Left cardiac atrium (tissue), 4 donors: ENCODE data around the gene NEK4. TPM values are rescaled to one million over a fixed set of nuclear protein-coding genes. Genes with fewer than 3 reads are reported as not detected.
"Not testable (repeated sequence)": the region's sequence is repeated elsewhere in the genome, so short reads cannot be mapped to it uniquely, and the experiment has no call there.

ENCODE experiments used
- ATAC-seq, 2 donors: fragments of 200-7000 bp; cut with Tn5 transposase; one replicate each; pipeline ENCODE4 v1.9.1; 2020; ENCODE audit warnings: mild to moderate bottlenecking in 2 of 2, moderate library complexity in 2 of 2
- DNase-seq: peaks from one replicate; pipeline ENCODE4 v3.0.0-alpha.2; 2020
- intact Hi-C, 2 donors: fragments of 100-400 bp; cut with DNase I; formaldehyde crosslinking; loops; one replicate each; pipeline versions ENCODE4 v1.14.1 to v1.15.1; 2022 to 2023
- total RNA-seq, 2 donors: library from RNA; stranded (reverse); fragmentation: NEBNext Ultra II Directional; extraction: Animal tissue kit (Norgen Biotek cat#: 25700); gene quantifications; one replicate each; pipeline ENCODE4 v1.2.1, GENCODE V29; 2021
- donor health status: DM: no; HTN: yes; CAD: no.
- donor health status: DM: no; HTN: yes; CAD: no; lungs with severe emphysema.
- donor health status: DM: yes; HTN: yes; CAD: no.
- donor health status: Dilated cardiomyopathy.

The NEK4 gene
- total RNA-seq, 2 donors from 2014 or later: 14.8 to 16.9 TPM

DNA sequence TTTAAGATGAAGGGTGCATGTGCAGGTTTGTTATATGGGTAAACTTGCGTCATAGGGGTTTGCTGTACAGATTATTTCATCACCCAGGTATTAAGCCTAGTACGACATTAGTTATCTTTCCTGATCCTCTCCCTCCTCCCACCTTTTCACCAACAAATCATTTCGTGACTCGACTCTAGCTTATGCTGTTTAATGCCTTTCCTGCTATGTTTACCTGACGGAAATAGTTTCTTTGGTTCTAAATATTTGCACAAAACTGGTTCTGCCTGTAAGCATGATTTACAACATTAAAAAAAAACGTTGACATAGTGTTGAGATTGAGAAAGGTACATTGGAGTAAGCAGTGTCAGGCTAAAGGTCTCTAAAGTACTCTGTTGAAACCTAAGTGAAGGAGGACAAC lies 82.5 kb downstream of the NEK4 start:
- DNase-seq (no peak), ATAC-seq (no peak)
- intact Hi-C loops: loop anchor here (10.0 kb wide), 2 partner anchors 213 to 233 kb away; partner anchors contain the start of genes NISCH (in 1 of the 2) and TNNC1 (in 1 of the 2)

DNA sequence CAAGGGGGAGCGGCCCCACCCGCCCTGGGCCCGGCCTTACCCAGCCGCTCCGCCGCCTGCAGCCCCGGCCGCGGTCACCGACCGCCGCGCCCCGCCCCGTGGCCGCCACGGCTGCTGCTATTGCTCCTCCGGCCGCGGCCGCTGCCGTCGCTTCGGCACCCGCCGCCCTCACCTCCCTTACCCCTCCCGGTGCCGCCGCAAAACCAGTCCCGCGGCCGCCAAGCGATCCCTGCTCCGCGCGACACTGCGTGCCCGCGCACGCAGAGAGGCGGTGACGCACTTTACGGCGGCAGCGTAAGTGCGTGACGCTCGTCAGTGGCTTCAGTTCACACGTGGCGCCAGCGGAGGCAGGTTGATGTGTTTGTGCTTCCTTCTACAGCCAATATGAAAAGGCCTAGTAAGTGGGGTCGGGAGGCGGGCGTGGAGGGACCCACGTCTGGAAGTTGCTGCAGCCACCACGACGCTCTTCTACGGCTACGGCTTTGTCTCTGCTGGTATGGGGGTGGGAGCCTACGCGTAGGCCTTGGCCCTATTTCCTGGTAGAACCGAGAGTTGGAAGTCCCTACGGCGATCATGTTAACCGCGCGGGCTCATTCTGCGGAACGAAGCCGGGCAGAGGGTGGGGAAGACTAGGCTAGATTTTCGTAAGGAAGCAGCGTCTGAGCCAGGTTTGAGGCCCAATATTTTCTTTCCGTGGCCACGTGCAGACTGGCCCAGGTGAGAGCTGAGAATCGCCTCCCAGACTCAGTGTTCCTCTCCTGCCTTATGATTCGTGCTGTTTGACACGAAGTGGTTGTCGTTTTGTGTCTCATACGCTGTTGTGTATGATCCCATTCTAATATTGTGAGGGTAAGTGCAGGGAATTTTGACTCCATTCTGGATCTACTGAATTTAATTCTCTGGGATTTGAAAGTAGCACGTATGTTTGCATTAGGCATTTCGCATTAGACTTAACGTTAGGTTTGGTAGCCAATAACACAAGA lies 84.7 kb downstream of the NEK4 start, which contains the start of the genes GNL3 and PBRM1:
Gene GNL3, plus strand, starts transcription at position 324 of the 983 bp plus-strand sequence. Its CDS starts 61 bp downstream, at position 385.
Gene PBRM1, minus strand, starts transcription at position 205 of the 983 bp plus-strand sequence.
- ATAC-seq (peak; percentile 91 to 93), DNase-seq (peak; percentile 95)
- intact Hi-C loops: loop anchor here (2.0 to 10.0 kb wide), 3 partner anchors 19 to 231 kb away; partner anchors contain the start of genes GLT8D1 (in 1 of the 2), NISCH (in 1 of the 2) and TNNC1 (in 1 of the 2)

DNA sequence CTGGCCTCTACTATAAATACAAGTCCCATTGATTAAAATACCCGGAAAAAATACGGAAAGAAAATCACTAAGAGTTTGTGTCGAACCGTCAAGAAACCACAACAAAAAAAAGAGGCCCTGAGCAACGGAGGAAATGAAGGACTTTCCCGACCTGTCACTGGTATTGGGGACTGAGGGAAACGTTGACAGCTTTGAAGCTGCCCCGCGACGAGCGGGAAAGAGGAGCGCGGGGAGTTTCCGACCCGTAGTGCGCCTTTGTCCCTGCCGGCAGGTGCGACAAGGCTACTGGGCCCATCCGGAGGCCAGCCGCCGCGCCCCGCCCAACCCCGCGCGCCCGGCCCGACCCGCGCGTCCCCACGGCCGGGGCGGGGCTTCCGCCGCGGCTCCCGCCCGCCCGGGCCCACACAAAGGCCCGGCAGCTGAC lies 85.4 kb downstream of the NEK4 start:
- DNase-seq (peak; percentile 80), ATAC-seq (peak; percentile 96)
- intact Hi-C loops: loop anchor here (2.0 to 10.0 kb wide), 3 partner anchors 20 to 230 kb away; partner anchors contain the start of genes GLT8D1 (in 1 of the 2), NISCH (in 1 of the 2) and TNNC1 (in 1 of the 2)

DNA sequence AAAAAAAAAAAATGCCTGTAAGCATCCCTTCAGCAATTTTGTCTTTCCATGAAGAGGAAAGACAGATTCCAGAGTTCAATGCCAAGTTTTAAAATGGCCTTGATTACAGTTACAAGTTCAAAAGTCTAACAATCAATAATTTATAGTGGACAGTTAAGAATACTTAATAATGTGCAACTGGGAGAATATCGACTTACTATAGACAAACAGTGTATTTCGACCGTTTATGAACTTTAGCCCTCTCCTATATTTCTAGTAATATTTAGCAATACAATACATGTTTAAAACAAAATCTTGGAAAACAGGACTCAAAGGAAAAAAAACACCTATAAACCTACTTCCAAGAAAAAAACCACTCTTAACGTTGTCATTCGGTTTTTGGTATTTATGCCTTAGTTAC lies 86.6 kb downstream of the NEK4 start:
- ATAC-seq: no peak
- DNase-seq: no peak
- intact Hi-C loops: loop anchor here (2.0 to 10.0 kb wide), 3 partner anchors 21 to 229 kb away; partner anchors contain the start of genes GLT8D1 (in 1 of the 2), NISCH (in 1 of the 2) and TNNC1 (in 1 of the 2)

DNA sequence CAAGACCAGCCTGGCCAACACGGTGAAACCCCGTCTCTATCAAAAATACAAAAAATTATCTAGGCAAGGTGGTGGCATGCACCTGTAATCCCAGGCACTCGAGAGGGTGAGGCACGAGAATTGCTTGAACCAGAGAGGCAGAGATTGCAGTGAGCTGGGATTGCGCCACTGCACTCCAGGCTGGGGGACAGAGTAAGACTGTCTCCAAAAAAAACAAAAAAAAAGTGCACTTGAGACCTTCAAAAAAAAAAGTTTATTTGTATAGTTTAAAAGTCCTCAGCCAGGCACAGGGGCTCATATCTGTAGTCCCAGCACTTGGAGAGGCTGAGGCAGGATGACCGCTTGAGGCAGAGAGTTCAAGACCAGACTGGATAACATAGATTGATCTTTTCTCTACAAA lies 87.1 kb downstream of the NEK4 start:
- DNase-seq: peak; percentile 53
- no peak for ATAC-seq
- intact Hi-C loops: loop anchor here (2.0 to 10.0 kb wide), 3 partner anchors 21 to 229 kb away; partner anchors contain the start of genes GLT8D1 (in 1 of the 2), NISCH (in 1 of the 2) and TNNC1 (in 1 of the 2)

DNA sequence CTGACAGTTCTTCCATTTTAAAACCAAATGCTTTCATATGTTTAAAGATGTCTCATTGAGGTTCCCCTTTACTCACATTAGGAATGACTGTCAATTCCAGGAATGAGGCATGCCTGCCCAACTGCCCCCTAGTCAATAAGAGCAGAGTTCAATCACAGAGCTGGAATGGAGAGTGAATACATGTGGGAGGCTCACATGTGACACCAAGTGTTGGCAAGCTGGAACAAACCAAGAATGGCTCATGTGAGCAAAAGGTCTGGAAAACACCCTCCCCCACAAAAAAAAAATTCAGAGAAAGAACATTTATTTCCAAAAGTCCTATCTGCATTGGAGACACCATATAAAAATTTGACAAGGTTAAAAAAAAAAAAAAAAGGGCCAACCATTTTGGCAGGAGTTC lies 88.7 kb downstream of the NEK4 start:
- DNase-seq (no peak), ATAC-seq (peak in 1 of 2 donors; percentile 22)
- intact Hi-C loops: loop anchor here (10.0 kb wide), 2 partner anchors 207 to 227 kb away; partner anchors contain the start of genes NISCH (in 1 of the 2) and TNNC1 (in 1 of the 2)

DNA sequence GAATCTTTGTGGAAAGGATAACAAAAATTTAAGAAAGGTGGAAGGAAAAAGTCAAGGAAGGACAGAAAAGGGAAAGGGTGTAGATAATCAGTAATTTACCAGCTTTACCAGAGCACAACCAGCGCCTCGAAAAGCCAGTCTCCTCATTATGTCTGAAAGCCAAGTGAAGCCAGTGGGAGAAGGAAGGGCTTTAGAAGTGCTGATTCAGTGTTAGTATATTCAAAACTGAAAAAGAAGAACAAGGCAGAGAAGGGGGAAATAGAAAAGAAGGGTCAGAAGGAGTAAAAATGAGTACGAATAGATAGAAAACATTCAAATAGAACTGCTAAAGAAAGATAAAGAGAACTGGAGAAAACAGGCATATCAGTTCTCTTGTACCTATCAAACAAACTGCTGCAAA lies 89.1 kb downstream of the NEK4 start:
- intact Hi-C loops: loop anchor here (10.0 kb wide), 2 partner anchors 207 to 227 kb away; partner anchors contain the start of genes NISCH (in 1 of the 2) and TNNC1 (in 1 of the 2)
- DNase-seq: no peak
- ATAC-seq: no peak

DNA sequence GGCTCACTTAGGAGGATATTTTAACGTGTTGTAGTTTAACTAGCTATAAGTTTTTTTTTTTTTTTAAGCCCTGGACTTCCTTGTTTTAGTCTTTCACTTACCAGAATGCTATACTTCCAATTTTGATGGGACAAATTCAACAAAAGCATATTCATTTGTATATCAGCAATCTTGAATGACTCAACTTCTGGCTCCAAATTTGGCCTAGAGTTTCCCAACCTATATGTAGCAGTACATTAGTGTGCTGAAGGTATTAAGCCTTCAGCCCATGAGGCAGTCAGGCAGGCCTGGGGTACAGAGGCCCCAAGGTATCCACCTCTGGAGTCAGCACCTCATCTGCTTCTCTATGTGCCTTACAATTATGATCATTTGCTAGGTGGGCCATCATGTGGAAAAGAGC lies 90.9 kb downstream of the NEK4 start:
- ATAC-seq (no peak), DNase-seq (no peak)
- intact Hi-C loops: loop anchor here (10.0 kb wide), 2 partner anchors 205 to 225 kb away; partner anchors contain the start of genes NISCH (in 1 of the 2) and TNNC1 (in 1 of the 2)

DNA sequence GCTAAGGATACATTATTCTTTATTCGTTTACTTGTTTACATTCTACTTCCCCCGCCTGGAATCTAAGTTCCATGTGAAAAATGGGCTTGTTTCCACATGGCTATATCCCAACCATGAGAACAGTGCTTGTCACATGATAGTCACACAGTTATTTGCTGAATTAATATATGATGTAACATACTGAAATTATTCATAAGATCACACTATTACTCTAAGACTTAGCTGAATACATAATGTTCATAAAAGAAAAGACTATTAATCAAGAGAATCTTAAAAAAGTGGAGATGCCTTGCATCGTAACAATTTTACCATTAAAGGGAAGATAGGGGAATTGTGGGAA lies 91.6 kb downstream of the NEK4 start:
- no peak for ATAC-seq
- intact Hi-C loops: no loop called here

DNA sequence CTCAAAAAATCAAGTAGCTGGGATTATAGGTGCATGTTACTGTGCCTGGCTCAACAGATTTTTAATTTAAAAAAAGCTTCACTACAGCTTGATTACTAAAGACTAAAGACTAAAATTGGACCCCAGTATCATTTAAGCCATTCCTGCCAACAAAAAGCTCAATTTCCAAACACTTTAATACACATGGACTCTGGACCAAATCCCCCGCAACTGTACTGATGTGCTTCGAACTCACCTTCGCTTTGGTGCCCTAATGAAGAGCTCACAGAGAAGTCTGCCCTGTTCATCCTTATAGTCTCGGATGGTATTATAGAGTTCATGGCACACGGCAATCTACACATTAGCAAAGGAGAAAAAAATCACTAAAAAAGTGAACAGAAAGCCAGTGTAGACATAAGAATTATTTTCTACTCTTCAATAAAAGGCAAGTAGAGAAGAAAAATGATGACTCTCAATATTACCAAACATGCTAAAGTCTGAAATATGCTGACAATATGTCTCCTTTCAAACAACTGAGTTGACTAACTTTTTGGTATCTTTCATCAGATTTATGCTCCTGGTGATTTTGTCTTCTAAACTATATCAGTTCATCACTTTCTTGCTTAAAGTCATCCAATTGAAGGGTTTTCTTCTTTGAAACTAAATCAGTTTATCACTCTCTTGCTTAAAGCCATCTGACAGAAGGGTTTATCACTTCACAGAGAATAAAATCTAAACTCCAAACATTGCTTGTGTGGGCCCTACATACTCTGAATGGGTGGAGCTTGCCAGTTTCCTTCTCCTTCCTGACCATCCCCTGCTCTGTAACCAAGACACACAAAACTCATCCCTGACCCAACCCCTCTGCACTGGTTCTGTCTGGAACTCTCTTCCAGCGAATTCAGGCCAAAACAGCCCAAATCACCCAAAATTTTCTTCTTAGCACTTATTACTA lies 92.2 kb downstream of the NEK4 start:
- intact Hi-C loops: no loop called here
- ATAC-seq (no peak), DNase-seq (no peak)

More for the DNA sequence above, 91.6 kb downstream of the NEK4 start:
- DNase-seq: no peak

DNA sequence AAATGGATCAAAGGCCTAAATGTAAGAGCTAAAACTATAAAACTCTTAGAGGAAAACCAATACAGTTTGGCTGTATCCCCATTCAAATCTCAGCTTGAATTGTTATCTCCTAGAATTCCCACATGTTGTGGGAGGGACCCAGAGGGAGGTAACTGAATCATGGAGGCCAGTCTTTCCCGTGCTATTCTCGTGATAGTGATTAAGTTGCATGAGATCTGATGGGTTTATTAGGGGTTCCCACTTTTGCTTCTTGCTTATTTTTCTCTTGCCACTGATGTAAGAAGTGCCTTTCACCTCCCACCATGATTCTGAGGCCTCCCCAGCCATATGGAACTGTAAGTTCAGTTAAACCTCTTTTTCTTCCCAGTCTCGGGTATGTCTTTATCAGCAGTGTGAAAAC lies 94.5 kb downstream of the NEK4 start:
- ATAC-seq, DNase-seq, intact Hi-C loops: not testable (repeated sequence)

DNA sequence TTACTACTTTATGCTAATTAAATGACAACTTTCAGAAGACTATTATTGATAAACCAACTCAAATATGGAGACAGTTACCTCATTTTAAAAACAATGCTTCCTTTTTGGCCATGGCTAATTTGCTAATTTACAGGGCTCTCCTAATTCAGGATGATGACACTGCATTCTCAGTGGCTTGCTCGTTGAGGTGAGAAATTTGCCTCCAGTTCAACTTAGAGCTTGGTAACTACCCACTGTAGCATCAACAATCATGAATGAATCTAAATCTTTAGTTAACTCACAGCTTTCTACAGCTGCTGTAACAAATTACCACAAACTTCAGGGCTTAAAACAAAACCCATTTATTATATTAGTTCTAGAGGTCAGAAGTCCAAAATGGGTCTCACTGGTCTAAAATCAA lies 99.1 kb downstream of the NEK4 start:
- intact Hi-C loops: no loop called here
- ATAC-seq (no peak), DNase-seq (no peak)

DNA sequence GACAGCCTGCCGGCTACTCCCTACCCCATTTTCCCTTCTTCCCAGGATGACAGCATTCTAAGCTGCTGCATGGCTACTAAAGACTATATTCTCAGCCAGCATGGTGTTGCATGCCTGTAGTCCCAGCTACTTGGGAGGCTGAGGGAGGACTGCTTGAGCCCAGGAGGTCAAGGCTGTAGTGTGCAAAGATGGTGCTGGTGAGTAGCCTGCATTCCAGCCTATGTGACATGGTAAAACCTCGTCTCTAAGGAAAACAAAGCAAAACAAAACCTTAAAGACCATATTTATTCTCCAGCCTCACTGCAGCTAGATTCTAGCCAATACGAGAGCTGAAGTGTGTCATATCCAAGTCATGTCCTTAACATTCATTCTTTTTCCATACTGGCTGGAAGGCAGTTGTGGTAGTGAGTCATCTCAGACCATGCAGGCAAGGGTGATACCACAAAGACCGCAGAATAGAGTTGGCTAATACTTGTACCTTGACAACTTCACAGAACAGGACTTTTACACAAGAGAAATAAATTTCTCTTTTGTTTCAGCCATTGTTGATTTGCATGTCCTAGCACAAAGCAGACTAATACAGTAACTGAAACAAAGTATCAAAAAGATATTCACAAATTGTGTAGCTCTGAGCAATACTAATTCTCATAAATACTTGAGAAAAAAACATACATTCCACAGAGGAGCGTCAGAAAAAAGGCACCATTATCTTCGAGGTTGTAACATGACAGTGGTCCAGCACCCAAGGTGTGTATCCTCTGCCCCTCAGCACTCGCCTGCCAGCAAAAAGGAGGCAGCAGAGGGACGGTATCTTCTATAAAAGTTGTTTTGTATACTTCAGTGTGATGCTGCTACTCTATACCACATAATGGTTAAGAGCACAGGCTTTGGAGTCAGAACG lies 99.9 kb downstream of the NEK4 start:
- intact Hi-C loops: no loop called here
- peak; percentile 65 to 98 for ATAC-seq

DNA sequence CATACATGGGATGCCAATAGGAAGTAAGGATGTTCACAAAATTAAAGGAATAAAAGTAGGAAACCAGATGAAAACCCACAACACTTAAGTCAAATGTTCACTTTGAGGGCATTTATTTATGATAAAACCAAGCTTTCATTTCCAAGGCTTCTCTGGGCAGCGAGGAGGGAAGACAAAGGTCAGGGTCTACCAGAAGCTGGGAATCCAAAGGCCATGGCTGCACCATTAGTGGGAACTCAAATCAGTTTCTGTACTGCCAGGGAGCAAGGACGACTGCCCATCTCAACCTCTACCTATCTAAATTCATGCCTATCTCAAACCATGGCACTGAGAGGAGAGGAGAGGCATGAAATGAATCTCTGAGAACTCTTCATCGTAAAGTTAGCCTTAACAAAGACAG lies 107.6 kb downstream of the NEK4 start:
- intact Hi-C loops: no loop called here
- DNase-seq: no peak

More for the DNA sequence above, 99.9 kb downstream of the NEK4 start:
- DNase-seq: no peak

DNA sequence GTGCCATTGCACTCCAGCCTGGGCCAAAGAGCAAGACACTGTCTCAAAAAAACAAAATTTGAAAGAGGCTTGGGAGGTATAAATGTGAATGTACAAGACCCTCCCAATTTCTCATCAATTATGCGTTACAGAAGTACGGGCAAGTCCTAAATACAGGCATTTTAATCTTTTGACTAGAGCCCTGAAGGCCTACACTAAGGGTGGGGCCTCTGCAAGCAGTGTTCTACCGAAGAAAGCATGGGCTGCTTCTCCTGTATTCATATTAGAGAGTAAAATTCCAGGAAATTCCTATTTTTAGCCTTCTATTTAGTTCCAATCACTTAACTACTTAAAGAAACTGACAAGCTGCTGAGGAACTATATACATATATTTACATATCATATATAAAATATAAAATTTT lies 110.7 kb downstream of the NEK4 start:
- intact Hi-C loops: no loop called here
- no peak for DNase-seq
- ATAC-seq: no peak

More for the DNA sequence above, 107.6 kb downstream of the NEK4 start:
- ATAC-seq: no peak
